ENCODE results near the gene NRXN3.
A peak's percentile ranks its signal among the peaks of the same experiment; 100 is the strongest.

- TF ChIP-seq, protein P1, sequence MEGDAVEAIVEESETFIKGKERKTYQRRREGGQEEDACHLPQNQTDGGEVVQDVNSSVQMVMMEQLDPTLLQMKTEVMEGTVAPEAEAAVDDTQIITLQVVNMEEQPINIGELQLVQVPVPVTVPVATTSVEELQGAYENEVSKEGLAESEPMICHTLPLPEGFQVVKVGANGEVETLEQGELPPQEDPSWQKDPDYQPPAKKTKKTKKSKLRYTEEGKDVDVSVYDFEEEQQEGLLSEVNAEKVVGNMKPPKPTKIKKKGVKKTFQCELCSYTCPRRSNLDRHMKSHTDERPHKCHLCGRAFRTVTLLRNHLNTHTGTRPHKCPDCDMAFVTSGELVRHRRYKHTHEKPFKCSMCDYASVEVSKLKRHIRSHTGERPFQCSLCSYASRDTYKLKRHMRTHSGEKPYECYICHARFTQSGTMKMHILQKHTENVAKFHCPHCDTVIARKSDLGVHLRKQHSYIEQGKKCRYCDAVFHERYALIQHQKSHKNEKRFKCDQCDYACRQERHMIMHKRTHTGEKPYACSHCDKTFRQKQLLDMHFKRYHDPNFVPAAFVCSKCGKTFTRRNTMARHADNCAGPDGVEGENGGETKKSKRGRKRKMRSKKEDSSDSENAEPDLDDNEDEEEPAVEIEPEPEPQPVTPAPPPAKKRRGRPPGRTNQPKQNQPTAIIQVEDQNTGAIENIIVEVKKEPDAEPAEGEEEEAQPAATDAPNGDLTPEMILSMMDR (IDR thresholded peaks at IDR 0.05) = peak; percentile 81
- no peak for TF ChIP-seq POLR2AphosphoS5 (IDR thresholded peaks at IDR 0.05; ENCODE audit: low read depth, low read length)
Observed at GRCh38 chr14:78848234-78848820, 678.2 kb downstream of the NRXN3 start.

All from Panc1 (cell line).